BJ (cell line): ENCODE measurements around the gene ARMC3. TPM values are rescaled to one million over a fixed set of nuclear protein-coding genes. Genes with fewer than 3 reads are reported as not detected.

Experiments
- CTCF ChIA-PET: fragments of 350-600 bp; formaldehyde crosslinking; extraction: SDS; loops from one replicate; lab custom pipeline; 2021; ENCODE audit warnings: antibody characterized with exemption, inconsistent platforms; lab: Yijun Ruan, JAX
- POLR2A ChIA-PET: fragments of 300-600 bp; sonication (Branson Sonifier 250); formaldehyde crosslinking; extraction: SDS; loops from one replicate; lab custom pipeline; 2021; ENCODE audit warnings: antibody characterized with exemption; lab: Charles Lee
- DNase-seq: peaks from one replicate; pipeline ENCODE4 v3.0.0-alpha.2; 2011; ENCODE audit warnings: low read depth
- H3K27me3 ChIP-seq: 2 replicates; pipeline ENCODE4 v1.6.0; 2011; ENCODE audit warnings: low read length; ENCODE audit not compliant: control insufficient read depth, insufficient read depth
- H3K36me3 ChIP-seq: 2 replicates; pipeline ENCODE4 v1.5.1; 2011; ENCODE audit warnings: low read length; ENCODE audit not compliant: control insufficient read depth, insufficient read depth
- H3K4me3 ChIP-seq: 2 replicates; pipeline ENCODE4 v1.5.1; 2011; ENCODE audit warnings: low read depth, mild to moderate bottlenecking, control low read depth, low read length
- polyA plus RNA-seq: library from polyadenylated mRNA; depleted of rRNA; stranded (reverse); fragments of >200 nt; gene quantifications from 2 replicates; pipeline ENCODE4 v1.2.3, GENCODE V29; 2011; rRNA removed
- small RNA-seq: library from RNA; depleted of rRNA; stranded (forward); fragments of <200 nt; gene quantifications from one replicate; pipeline ENCODE3, GENCODE V24; 2012; ENCODE audit warnings: low replicate concordance, low read depth; ENCODE audit not compliant: insufficient read length
- TF ChIP-seq, protein P1 (sequence below): IDR thresholded peaks from 2 replicates; pipeline ENCODE4 v1.5.1; 2011; ENCODE audit warnings: low read depth, mild to moderate bottlenecking, control low read depth, inconsistent platforms, low read length, moderate library complexity; ENCODE audit not compliant: insufficient read depth

ARMC3 gene
- polyA plus RNA-seq, 1 experiment, result not detected

DNA sequence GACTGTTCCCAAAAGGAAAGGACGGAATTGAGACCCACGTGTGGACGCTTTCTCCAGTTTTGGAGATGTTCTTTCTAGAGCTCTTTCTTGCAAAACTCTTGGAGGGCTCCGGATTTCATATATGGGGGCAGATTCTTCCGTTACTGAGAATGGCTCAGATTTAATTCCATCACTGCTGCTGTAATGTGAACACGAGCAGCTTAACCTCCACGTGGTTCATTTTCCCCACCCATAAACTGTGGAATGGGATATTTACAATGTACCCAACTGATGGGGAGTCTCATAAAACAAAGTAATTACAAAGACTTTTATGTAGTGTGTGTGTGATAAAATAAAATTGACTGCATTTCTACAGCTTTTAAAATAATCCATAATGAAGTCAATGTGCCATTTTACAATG lies 152.4 kb downstream of the ARMC3 start:
- ChIA-PET CTCF (interaction anchor here (1.2 kb wide), 1 partner anchor 213 kb away, joined by 3 read pairs; no protein-coding TSS in a partner anchor), POLR2A (no interaction called here)
- Histone ChIP-seq H3K4me3 (no peak overlapping the region), H3K27me3 (peaks cover 12% of the 10 kb centered on the region), H3K36me3 (no peaks in the 10 kb centered on the region)
- TF ChIP-seq, protein P1, sequence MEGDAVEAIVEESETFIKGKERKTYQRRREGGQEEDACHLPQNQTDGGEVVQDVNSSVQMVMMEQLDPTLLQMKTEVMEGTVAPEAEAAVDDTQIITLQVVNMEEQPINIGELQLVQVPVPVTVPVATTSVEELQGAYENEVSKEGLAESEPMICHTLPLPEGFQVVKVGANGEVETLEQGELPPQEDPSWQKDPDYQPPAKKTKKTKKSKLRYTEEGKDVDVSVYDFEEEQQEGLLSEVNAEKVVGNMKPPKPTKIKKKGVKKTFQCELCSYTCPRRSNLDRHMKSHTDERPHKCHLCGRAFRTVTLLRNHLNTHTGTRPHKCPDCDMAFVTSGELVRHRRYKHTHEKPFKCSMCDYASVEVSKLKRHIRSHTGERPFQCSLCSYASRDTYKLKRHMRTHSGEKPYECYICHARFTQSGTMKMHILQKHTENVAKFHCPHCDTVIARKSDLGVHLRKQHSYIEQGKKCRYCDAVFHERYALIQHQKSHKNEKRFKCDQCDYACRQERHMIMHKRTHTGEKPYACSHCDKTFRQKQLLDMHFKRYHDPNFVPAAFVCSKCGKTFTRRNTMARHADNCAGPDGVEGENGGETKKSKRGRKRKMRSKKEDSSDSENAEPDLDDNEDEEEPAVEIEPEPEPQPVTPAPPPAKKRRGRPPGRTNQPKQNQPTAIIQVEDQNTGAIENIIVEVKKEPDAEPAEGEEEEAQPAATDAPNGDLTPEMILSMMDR, result no peak
- no peak for DNase-seq

- H3K4me3 ChIP-seq, result no peak overlapping the region
- H3K36me3 ChIP-seq, result no peaks in the 10 kb centered on the region
- POLR2A ChIA-PET, result no interaction called here
- DNase-seq, result no peak
- CTCF ChIA-PET, result interaction anchor here (1.2 kb wide), 1 partner anchor 212 kb away, joined by 3 read pairs; no protein-coding TSS in a partner anchor
- peaks cover 12% of the 10 kb centered on the region for H3K27me3 ChIP-seq
- TF ChIP-seq, protein P1, result no peak
These were observed 153.4 kb downstream of the ARMC3 start for GRCh38 chr10:23081221-23081750.

GRCh38 chr10:23081891-23082290 lies 154.0 kb downstream of the ARMC3 start:
- ChIA-PET CTCF (no interaction called here), POLR2A (no interaction called here)
- peaks cover 12% of the 10 kb centered on the region for H3K27me3 ChIP-seq
- H3K4me3 ChIP-seq, result no peak overlapping the region
- TF ChIP-seq, protein P1, result no peak; the same call in 1 of the 2 replicates
- no peaks in the 10 kb centered on the region for H3K36me3 ChIP-seq
- no peak for DNase-seq

Small RNA genes lying within 50 kb of the gene (small RNA-seq; reads per million reads assigned to genes)
- not detected for gene RNA5SP304

Other genes with a start within 250 kb of the ARMC3 start
- 17.3 and 27.1 TPM in 2 replicates for gene PIP4K2A, start 213.5 kb upstream of the ARMC3 start, polyA plus RNA-seq
- 46.9 and 48.6 TPM in 2 replicates for gene MSRB2, start 167.5 kb downstream of the ARMC3 start, polyA plus RNA-seq